Osteocyte (in vitro differentiated cells): ENCODE measurements around the gene CHCHD3. TPM values are rescaled to one million over a fixed set of nuclear protein-coding genes. Genes with fewer than 3 reads are reported as not detected.

Experiments
- DNase-seq: peaks from one replicate; pipeline ENCODE4 v3.0.0; 2021; ENCODE audit warnings: mixed read lengths; ENCODE audit not compliant: unreplicated experiment; ENCODE audit errors: extremely low spot score
- H3K27ac Mint-ChIP-seq: one replicate; pipeline ENCODE4 v1.8.0; 2021; ENCODE audit warnings: mild to moderate bottlenecking, mixed read lengths; ENCODE audit not compliant: unreplicated experiment
- H3K27me3 Mint-ChIP-seq: one replicate; pipeline ENCODE4 v1.8.0; 2021; ENCODE audit warnings: mixed read lengths; ENCODE audit not compliant: unreplicated experiment
- H3K36me3 Mint-ChIP-seq: one replicate; pipeline ENCODE4 v1.8.0; 2021; ENCODE audit warnings: mixed read lengths; ENCODE audit not compliant: unreplicated experiment
- H3K4me1 Mint-ChIP-seq: one replicate; pipeline ENCODE4 v1.8.0; 2021; ENCODE audit warnings: mixed read lengths; ENCODE audit not compliant: unreplicated experiment
- H3K4me3 Mint-ChIP-seq: one replicate; pipeline ENCODE4 v1.8.0; 2021; ENCODE audit warnings: mild to moderate bottlenecking, moderate library complexity, mixed read lengths; ENCODE audit not compliant: unreplicated experiment
- H3K9me3 Mint-ChIP-seq: one replicate; pipeline ENCODE4 v1.8.0; 2021; ENCODE audit warnings: mixed read lengths; ENCODE audit not compliant: unreplicated experiment
- CTCF ChIP-seq: fragments of 200-600 bp; sonication (generic); IDR thresholded peaks from 2 replicates; pipeline ENCODE4 v1.5.0; 2021; ENCODE audit warnings: antibody characterized with exemption, mild to moderate bottlenecking, moderate library complexity
- total RNA-seq: library from RNA; stranded (reverse); gene quantifications from 2 replicates; pipeline ENCODE4 v1.2.1, GENCODE V29; 2021

Gene CHCHD3
- total RNA-seq, 1 donor from 2014 or later, result 47.4 TPM

- H3K36me3 Mint-ChIP-seq, result no peaks in the 10 kb centered on the region
Observed at GRCh38 chr7:132804849-132805485, 276.9 kb downstream of the CHCHD3 start.

DNA sequence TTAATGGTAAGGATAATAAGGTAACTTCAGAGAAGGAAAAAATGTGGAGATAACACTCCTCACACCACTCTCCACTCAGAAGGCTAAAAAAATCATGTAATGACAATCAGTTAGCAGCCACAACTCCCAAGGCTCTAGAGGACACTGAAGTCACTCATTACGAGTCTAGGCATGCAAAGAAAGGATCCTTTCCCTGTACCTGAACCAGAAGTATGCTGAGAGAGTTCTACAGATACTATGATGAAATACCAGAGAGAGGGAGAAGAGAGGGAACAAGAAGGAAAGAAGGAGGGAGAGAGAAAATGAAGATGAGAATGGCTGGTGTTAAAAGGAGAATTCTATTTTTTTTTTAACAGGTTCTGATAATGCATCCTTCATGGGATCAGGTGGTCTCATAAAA is 281.4 kb downstream of the CHCHD3 start:
- Mint-ChIP-seq H3K27me3 (no peaks in the 10 kb centered on the region), H3K36me3 (peaks cover 6% of the 10 kb centered on the region), H3K4me3 (no peak overlapping the region), H3K9me3 (no peaks in the 10 kb centered on the region), H3K4me1 (no peaks in the 10 kb centered on the region), H3K27ac (no peak overlapping the region)
- no peak for DNase-seq
- no peak for TF ChIP-seq CTCF

More at GRCh38 chr7:132804849-132805485, 276.9 kb downstream of the CHCHD3 start:
- H3K4me1 Mint-ChIP-seq, result no peaks in the 10 kb centered on the region
- H3K4me3 Mint-ChIP-seq, result no peak overlapping the region
- no peaks in the 10 kb centered on the region for H3K27me3 Mint-ChIP-seq
- TF ChIP-seq CTCF, result no peak
- H3K27ac Mint-ChIP-seq, result no peak overlapping the region
- no peak for DNase-seq
- H3K9me3 Mint-ChIP-seq, result no peaks in the 10 kb centered on the region

DNA sequence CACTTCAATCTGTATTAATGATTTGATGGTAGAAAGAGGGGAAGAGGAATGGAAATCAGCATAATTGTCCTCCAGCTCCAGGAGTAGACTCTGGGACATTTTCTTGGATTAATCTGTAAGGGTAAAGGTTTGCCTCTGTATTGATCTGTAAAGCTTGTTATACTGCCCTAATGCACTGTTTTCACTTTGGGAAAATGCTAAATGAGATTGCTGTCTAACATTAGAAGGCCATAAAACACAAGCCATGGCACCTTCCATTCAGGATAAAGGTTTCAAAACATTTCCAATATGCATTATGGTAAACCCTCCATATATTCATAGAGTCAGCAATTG is 282.8 kb downstream of the CHCHD3 start:
- no peak for TF ChIP-seq CTCF
- H3K27me3 Mint-ChIP-seq, result no peaks in the 10 kb centered on the region
- no peaks in the 10 kb centered on the region for H3K9me3 Mint-ChIP-seq
- H3K36me3 Mint-ChIP-seq, result peaks cover 7% of the 10 kb centered on the region
- H3K27ac Mint-ChIP-seq, result no peak overlapping the region
- H3K4me3 Mint-ChIP-seq, result no peak overlapping the region
- H3K4me1 Mint-ChIP-seq, result no peaks in the 10 kb centered on the region
- DNase-seq, result no peak

DNA sequence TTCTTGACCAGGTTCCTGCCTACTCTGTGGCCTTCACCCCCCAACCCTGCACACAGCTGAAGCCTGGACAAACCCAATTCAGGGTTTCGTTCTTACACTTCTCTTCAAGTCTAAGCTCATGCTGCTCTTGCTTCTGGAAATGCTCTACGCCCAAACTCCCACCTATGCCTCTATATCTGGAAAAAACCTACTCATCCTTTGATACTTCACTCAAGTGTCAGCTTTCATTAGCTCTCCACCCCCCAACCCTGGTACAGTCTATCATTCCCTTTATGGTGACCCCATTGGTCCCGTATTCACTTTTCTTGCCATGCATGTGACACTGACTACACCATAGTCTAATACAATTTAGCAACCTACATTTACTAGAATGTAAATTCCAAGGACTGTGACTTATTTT is 284.7 kb downstream of the CHCHD3 start:
- Mint-ChIP-seq H3K27ac (no peak overlapping the region), H3K9me3 (no peaks in the 10 kb centered on the region), H3K27me3 (no peaks in the 10 kb centered on the region), H3K36me3 (peaks cover 8% of the 10 kb centered on the region), H3K4me1 (no peaks in the 10 kb centered on the region), H3K4me3 (no peak overlapping the region)
- no peak for DNase-seq
- no peak for TF ChIP-seq CTCF

GRCh38 chr7:132793474-132793873 is 288.4 kb downstream of the CHCHD3 start:
- Mint-ChIP-seq H3K4me3 (no peak overlapping the region), H3K9me3 (no peaks in the 10 kb centered on the region), H3K27me3 (no peaks in the 10 kb centered on the region)

More at GRCh38 chr7:132793474-132793873, 288.4 kb downstream of the CHCHD3 start:
- no peak for TF ChIP-seq CTCF
- Mint-ChIP-seq H3K27ac (no peak overlapping the region), H3K4me1 (no peaks in the 10 kb centered on the region), H3K36me3 (peaks cover 8% of the 10 kb centered on the region)
- DNase-seq, result no peak
